ENCODE results near the gene RBAK. TPM values are rescaled to one million over a fixed set of nuclear protein-coding genes. Genes with fewer than 3 reads are reported as not detected.

Gene RBAK
- total and polyA plus RNA-seq, 4 donors, result 1.7 to 7.2 (median 3.7) TPM

- TF ChIP-seq GABPA (IDR thresholded peaks at IDR 0.05 in 1 of 2, conservative IDR thresholded peaks at IDR 0.05 in 1 of 2) (no peak), ATF3 (IDR thresholded peaks at IDR 0.05) (no peak), SP1 (IDR thresholded peaks at IDR 0.05) (no peak), NR2F2 (IDR thresholded peaks at IDR 0.05) (no peak), YY1 (IDR thresholded peaks at IDR 0.05) (no peak)
Measured at GRCh38 chr7:5082806-5083205, 37.1 kb downstream of the RBAK start (continued).

- DNase-seq (ENCODE audit: low spot score), result no peak
- H3K36me3 ChIP-seq (ENCODE audit: control insufficient read depth in 4 of 4, insufficient read depth in 3 of 4, low read depth in 1 of 4, low read length in 3 of 4), result no peaks in the 10 kb centered on the region
- 90% methylated on average over 24 of the region's 24 CpGs for WGBS
- peaks cover 0 to 2% (median 0%) of the 10 kb centered on the region in 4 donors for H3K9me3 ChIP-seq (ENCODE audit: control insufficient read depth in 4 of 4, low read length in 3 of 4)
- no peak overlapping the region for H3K27ac ChIP-seq (ENCODE audit: low read depth in 1 of 2, low read length in 2 of 2)
- peaks cover 0 to 3% (median 3%) of the 10 kb centered on the region in 4 donors for H3K4me1 ChIP-seq (ENCODE audit: control insufficient read depth in 4 of 4, insufficient read depth in 4 of 4, low read length in 3 of 4)
- TF ChIP-seq REST (IDR thresholded peaks at IDR 0.05) (no peak), GABPA (IDR thresholded peaks at IDR 0.05 in 1 of 2, conservative IDR thresholded peaks at IDR 0.05 in 1 of 2) (no peak), EGR1 (IDR thresholded peaks at IDR 0.05; ENCODE audit: low read depth in 2 of 2) (no peak), HNF4G (IDR thresholded peaks at IDR 0.05) (no peak), HNF4A (conservative IDR thresholded peaks at IDR 0.05) (no peak), ZBTB33 (IDR thresholded peaks at IDR 0.05) (no peak), TAF1 (conservative IDR thresholded peaks at IDR 0.05) (no peak), FOXA1 (IDR thresholded peaks at IDR 0.05) (no peak), SP1 (IDR thresholded peaks at IDR 0.05) (no peak), FOXA2 (IDR thresholded peaks at IDR 0.05) (no peak), NR2F2 (IDR thresholded peaks at IDR 0.05) (no peak), ATF3 (IDR thresholded peaks at IDR 0.05) (no peak), YY1 (IDR thresholded peaks at IDR 0.05) (no peak), MAX (IDR thresholded peaks at IDR 0.05) (no peak)
- H3K4me3 ChIP-seq (ENCODE audit: low read depth in 1 of 3, low read length in 3 of 3), result no peak overlapping the region
- H3K27me3 ChIP-seq (ENCODE audit: control insufficient read depth in 4 of 4, insufficient read depth in 4 of 4, low read length in 3 of 4), result no peaks in the 10 kb centered on the region
- H3K9ac ChIP-seq (ENCODE audit: low read depth in 1 of 2, low read length in 2 of 2), result no peak overlapping the region
Measured at GRCh38 chr7:5083311-5083711, 37.7 kb downstream of the RBAK start.

GRCh38 chr7:5086256-5086655, 40.6 kb downstream of the RBAK start:
- peaks cover 0 to 3% (median 3%) of the 10 kb centered on the region in 4 donors for H3K4me1 ChIP-seq (ENCODE audit: control insufficient read depth in 4 of 4, insufficient read depth in 4 of 4, low read length in 3 of 4)
- H3K9ac ChIP-seq (ENCODE audit: low read depth in 1 of 2, low read length in 2 of 2), result no peak overlapping the region
- TF ChIP-seq FOXA2 (IDR thresholded peaks at IDR 0.05), result no peak
- no peak for TF ChIP-seq HNF4A (conservative IDR thresholded peaks at IDR 0.05)
- no peak for TF ChIP-seq GABPA (IDR thresholded peaks at IDR 0.05 in 1 of 2, conservative IDR thresholded peaks at IDR 0.05 in 1 of 2)
- no peak for TF ChIP-seq TAF1 (conservative IDR thresholded peaks at IDR 0.05)
- TF ChIP-seq RXRA (IDR thresholded peaks at IDR 0.05), result no peak
- no peak for TF ChIP-seq EGR1 (IDR thresholded peaks at IDR 0.05; ENCODE audit: low read depth in 2 of 2)
- no peak for TF ChIP-seq FOXA1 (IDR thresholded peaks at IDR 0.05)
- TF ChIP-seq ZBTB33 (IDR thresholded peaks at IDR 0.05), result no peak
- no peak for TF ChIP-seq NR2F2 (IDR thresholded peaks at IDR 0.05)
- TF ChIP-seq MAX (IDR thresholded peaks at IDR 0.05), result no peak
- no peak for TF ChIP-seq CTCF (IDR thresholded peaks at IDR 0.05; ENCODE audit: low read depth, low read length, missing input control)
- TF ChIP-seq HNF4G (IDR thresholded peaks at IDR 0.05), result no peak
- H3K27ac ChIP-seq (ENCODE audit: low read depth in 1 of 2, low read length in 2 of 2), result no peak overlapping the region
- H3K36me3 ChIP-seq (ENCODE audit: control insufficient read depth in 4 of 4, insufficient read depth in 3 of 4, low read depth in 1 of 4, low read length in 3 of 4), result no peaks in the 10 kb centered on the region
- H3K27me3 ChIP-seq (ENCODE audit: control insufficient read depth in 4 of 4, insufficient read depth in 4 of 4, low read length in 3 of 4), result no peaks in the 10 kb centered on the region
- no peak overlapping the region for H3K4me3 ChIP-seq (ENCODE audit: low read depth in 1 of 3, low read length in 3 of 3)
- no peaks in the 10 kb centered on the region for H3K9me3 ChIP-seq (ENCODE audit: control insufficient read depth in 4 of 4, low read length in 3 of 4)
- 80% methylated on average over 9 of the region's 9 CpGs for whole genome bisulfite sequencing
- DNase-seq (ENCODE audit: low spot score), result no peak
